ENCODE data around the gene EBNA1BP2. TPM values are rescaled to one million over a fixed set of nuclear protein-coding genes. Genes with fewer than 3 reads are reported as not detected.

EBNA1BP2 gene
- total RNA-seq (2014; rRNA removed): 274 and 338 TPM in 2 replicates
- percentile 95 among the genes with signal in this experiment for Bru-seq, nascent RNA
- BruChase-seq, experiment 1, labeled RNA remaining after a 6-hour chase: percentile 96 among the genes with signal in this experiment
- BruChase-seq, experiment 2, labeled RNA remaining after a 2-hour chase: percentile 89 among the genes with signal in this experiment
- long read RNA-seq, transcript EBNA1BP2-202 (10 exons, 1,503 nt): minor isoform, 8 of 189 reads
- long read RNA-seq, transcript EBNA1BP2-201 (9 exons, 1,322 nt): major isoform, 158 of 189 reads
- long read RNA-seq, partial matches to known transcripts: 10 of 189 reads
- long read RNA-seq, other reads (novel, unspliced or antisense): 12 of 189 reads

GRCh38 chr1:43171876-43172526 is at the start of gene EBNA1BP2, which contains the start of gene CFAP57:
EBNA1BP2 (minus strand) TSS chr1:43172290; CDS start chr1:43172118, 172 bp downstream.
CFAP57 (plus strand) TSS chr1:43172330; CDS start chr1:43172754, 424 bp downstream.
- ATAC-seq (peak; percentile 93), DNase-seq (peak; percentile 96)
- no peak for TF ChIP-seq CTCF (conservative IDR thresholded peaks at IDR 0.05; ENCODE audit: low read depth, low read length)
- no peak for TF ChIP-seq EZH2phosphoT487 (IDR thresholded peaks at IDR 0.05; ENCODE audit: borderline replicate concordance, low read length)
- no peak for TF ChIP-seq EZH2 (IDR thresholded peaks at IDR 0.05; ENCODE audit: low read length, unreplicated experiment)
- H3K79me2 ChIP-seq (ENCODE audit: low read length): peaks cover 50% of the 10 kb centered on the region
- intact Hi-C loops (cut with micrococcal nuclease): loop anchor here (1.0 kb wide), 1 partner anchor 34 kb away; no protein-coding TSS in a partner anchor
- H3K9me2 ChIP-seq (replicated peaks; ENCODE audit: low read length): no peaks in the 10 kb centered on the region
- peaks cover 12% of the 10 kb centered on the region for H3K4me1 ChIP-seq (ENCODE audit: insufficient read depth, low read length)
- no peaks in the 10 kb centered on the region for H3K9me3 ChIP-seq (ENCODE audit: low read length)
- peak within 1 kb of the TSS; percentile 95 for H3K4me2 ChIP-seq (ENCODE audit: low read length)
- H3K27me3 ChIP-seq (ENCODE audit: low read length): no peaks in the 10 kb centered on the region
- H3K36me3 ChIP-seq (ENCODE audit: low read depth, low read length): peaks cover 36% of the 10 kb centered on the region
- H3K27ac ChIP-seq (ENCODE audit: low read length): peak within 1 kb of the TSS; percentile 21; the same call in 1 of the 2 replicates
- H2AFZ ChIP-seq (ENCODE audit: low read length): peak within 1 kb of the TSS; percentile 78
- H3K4me3 ChIP-seq (ENCODE audit: low read length): peak within 1 kb of the TSS; percentile 100
- peak within 1 kb of the TSS; percentile 95 for H3K9ac ChIP-seq (ENCODE audit: low read length)
- BruUV-seq (replicated peaks): TSS peak; percentile 69
- H3F3A ChIP-seq (ENCODE audit: low read length, unreplicated experiment): no peaks in the 10 kb centered on the region
- ChIA-PET POLR2A (ENCODE audit: unreplicated experiment) (interaction anchor here (0.6 to 1.2 kb wide), 2 partner anchors 35 to 36 kb away, joined by 3 to 6 read pairs; no protein-coding TSS in a partner anchor), CTCF (interaction anchor here (1.2 kb wide), 1 partner anchor 212 kb away, joined by 4 read pairs; no protein-coding TSS in a partner anchor)
- peaks cover 29% of the 10 kb centered on the region for H4K20me1 ChIP-seq (ENCODE audit: low read length)

- no peaks in the 10 kb centered on the region for H3F3A ChIP-seq (ENCODE audit: low read length, unreplicated experiment)
- H3K9me2 ChIP-seq (replicated peaks; ENCODE audit: low read length): no peaks in the 10 kb centered on the region
- H3K9ac ChIP-seq (ENCODE audit: low read length): no peak overlapping the region
- ChIA-PET POLR2A (ENCODE audit: unreplicated experiment) (no interaction called here), CTCF (no interaction called here)
- no peaks in the 10 kb centered on the region for H3K79me2 ChIP-seq (ENCODE audit: low read length)
- H3K27ac ChIP-seq (ENCODE audit: low read length): no peak overlapping the region
- H4K20me1 ChIP-seq (ENCODE audit: low read length): no peaks in the 10 kb centered on the region
- no peak overlapping the region for H3K4me3 ChIP-seq (ENCODE audit: low read length)
- intact Hi-C loops (cut with micrococcal nuclease): no loop called here
- no peaks in the 10 kb centered on the region for H3K36me3 ChIP-seq (ENCODE audit: low read depth, low read length)
- no peak for TF ChIP-seq CTCF (conservative IDR thresholded peaks at IDR 0.05; ENCODE audit: low read depth, low read length)
- TF ChIP-seq EZH2phosphoT487 (IDR thresholded peaks at IDR 0.05; ENCODE audit: borderline replicate concordance, low read length): no peak
- no peak for TF ChIP-seq EZH2 (IDR thresholded peaks at IDR 0.05; ENCODE audit: low read length, unreplicated experiment)
- no peaks in the 10 kb centered on the region for H3K9me3 ChIP-seq (ENCODE audit: low read length)
- no peak overlapping the region for H3K4me2 ChIP-seq (ENCODE audit: low read length)
- no peaks in the 10 kb centered on the region for H3K27me3 ChIP-seq (ENCODE audit: low read length)
- BruUV-seq (replicated peaks): no TSS peak
- ATAC-seq (no peak), DNase-seq (no peak)
- H3K4me1 ChIP-seq (ENCODE audit: insufficient read depth, low read length): no peaks in the 10 kb centered on the region
- H2AFZ ChIP-seq (ENCODE audit: low read length): no peak overlapping the region
Measured at GRCh38 chr1:43221797-43222196, 49.7 kb upstream of the EBNA1BP2 start.

Measured in PC-3 (cell line).